CD4-positive, alpha-beta T cell treated with Interleukin-17A for 1 hour (primary cell): Measurements from ENCODE around the gene MYCBPAP.
A peak's percentile ranks its signal among the peaks of the same experiment; 100 is the strongest.
"Not testable (repeated sequence)": the region's sequence is repeated elsewhere in the genome, so short reads cannot be mapped to it uniquely, and the experiment has no call there.

Source experiments
- DNase-seq: peaks from one replicate; pipeline ENCODE4 v3.0.0-alpha.2; 2020

Gene MYCBPAP

GRCh38 chr17:50471009-50471905, 37.0 kb upstream of the MYCBPAP start:
- no peak for DNase-seq

GRCh38 chr17:50472286-50472685, 36.0 kb upstream of the MYCBPAP start:
- DNase-seq = no peak

- DNase-seq = not testable (repeated sequence)
These were observed 35.5 kb upstream of the MYCBPAP start for GRCh38 chr17:50472761-50473161.

GRCh38 chr17:50473901-50474300, 34.3 kb upstream of the MYCBPAP start:
- DNase-seq = no peak

- DNase-seq = no peak
These were observed 33.7 kb upstream of the MYCBPAP start for GRCh38 chr17:50474523-50474922.

- DNase-seq = no peak
These were observed 32.9 kb upstream of the MYCBPAP start for GRCh38 chr17:50475362-50475761.

- DNase-seq = not testable (repeated sequence)
These were observed 32.3 kb upstream of the MYCBPAP start for GRCh38 chr17:50475775-50476544.

- DNase-seq = no peak
These were observed 31.5 kb upstream of the MYCBPAP start for GRCh38 chr17:50476545-50477315.

GRCh38 chr17:50477976-50478375, 30.3 kb upstream of the MYCBPAP start:
- DNase-seq = no peak

- peak; percentile 88 for DNase-seq
These were observed 29.6 kb upstream of the MYCBPAP start, which contains the start of gene RSAD1 for GRCh38 chr17:50478391-50479381. Gene RSAD1, plus strand, starts transcription at chr17:50478860. Its CDS starts 25 bp downstream, at chr17:50478885.

GRCh38 chr17:50479522-50480141, 28.6 kb upstream of the MYCBPAP start:
- DNase-seq = peak; percentile 73

- DNase-seq = no peak
These were observed 28.0 kb upstream of the MYCBPAP start for GRCh38 chr17:50480142-50480764.

GRCh38 chr17:50480854-50481490, 27.3 kb upstream of the MYCBPAP start:
- DNase-seq = no peak

- no peak for DNase-seq
These were observed 26.6 kb upstream of the MYCBPAP start for GRCh38 chr17:50481648-50482047.

GRCh38 chr17:50482110-50482509, 26.1 kb upstream of the MYCBPAP start:
- DNase-seq = no peak

GRCh38 chr17:50482516-50482915, 25.7 kb upstream of the MYCBPAP start:
- DNase-seq = peak; percentile 78

- DNase-seq = no peak
These were observed 25.0 kb upstream of the MYCBPAP start for GRCh38 chr17:50483266-50483665.

- DNase-seq = no peak
These were observed 23.7 kb upstream of the MYCBPAP start for GRCh38 chr17:50484386-50485155.
